ENCODE results near the gene ALLC.

GRCh38 chr2:3624059-3624794 is 33.8 kb upstream of the ALLC start:
- no peak for TF ChIP-seq CTCF (IDR thresholded peaks at IDR 0.05)
- TF ChIP-seq POLR2A (IDR thresholded peaks at IDR 0.05): no peak
